Fibroblast of the aortic adventitia (primary cell): ENCODE data around the gene TOPORS. TPM values are rescaled to one million over a fixed set of nuclear protein-coding genes. Genes with fewer than 3 reads are reported as not detected.
"Not testable (repeated sequence)": the region's sequence is repeated elsewhere in the genome, so short reads cannot be mapped to it uniquely, and the experiment has no call there.

Source experiments
- DNase-seq: peaks from one replicate; pipeline ENCODE4 v3.0.0-alpha.2; 2010; ENCODE audit warnings: low read depth
- H3K4me3 ChIP-seq: 2 replicates; pipeline ENCODE4 v1.5.1; 2011; ENCODE audit warnings: low read depth, mild to moderate bottlenecking, control low read depth, low read length, moderate library complexity
- CTCF ChIP-seq: IDR thresholded peaks from 2 replicates; pipeline ENCODE4 v1.5.1; 2011; ENCODE audit warnings: mild to moderate bottlenecking, low read length, control low read depth, inconsistent platforms; ENCODE audit not compliant: insufficient read depth
- total RNA-seq: library from RNA; depleted of rRNA; stranded (reverse); fragments of >200 nt; gene quantifications from 2 replicates; pipeline ENCODE4 v1.2.3, GENCODE V29; 2012; ENCODE audit warnings: low replicate concordance

The TOPORS gene
- total RNA-seq, 1 donor, result 40.6 TPM

DNA sequence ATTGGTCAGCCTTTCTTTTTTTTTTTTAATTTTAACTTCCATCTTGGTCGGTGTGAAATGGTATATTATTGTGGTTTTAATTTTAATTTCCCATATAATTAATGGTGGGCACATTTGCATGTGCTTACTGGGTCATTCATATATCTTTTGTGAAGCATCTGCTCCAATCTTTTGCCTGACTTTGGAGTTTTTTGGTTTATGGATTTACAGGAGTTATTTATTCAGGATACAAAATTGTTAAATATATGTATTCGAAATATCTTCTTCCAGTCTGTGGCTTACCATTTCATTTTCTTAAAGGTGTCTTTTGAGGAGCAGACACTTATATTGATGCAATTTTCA, 25.7 kb downstream of the TOPORS start:
- no peak for DNase-seq
- peak overlapping the region; percentile 81 for H3K4me3 ChIP-seq
- TF ChIP-seq CTCF, result no peak

DNA sequence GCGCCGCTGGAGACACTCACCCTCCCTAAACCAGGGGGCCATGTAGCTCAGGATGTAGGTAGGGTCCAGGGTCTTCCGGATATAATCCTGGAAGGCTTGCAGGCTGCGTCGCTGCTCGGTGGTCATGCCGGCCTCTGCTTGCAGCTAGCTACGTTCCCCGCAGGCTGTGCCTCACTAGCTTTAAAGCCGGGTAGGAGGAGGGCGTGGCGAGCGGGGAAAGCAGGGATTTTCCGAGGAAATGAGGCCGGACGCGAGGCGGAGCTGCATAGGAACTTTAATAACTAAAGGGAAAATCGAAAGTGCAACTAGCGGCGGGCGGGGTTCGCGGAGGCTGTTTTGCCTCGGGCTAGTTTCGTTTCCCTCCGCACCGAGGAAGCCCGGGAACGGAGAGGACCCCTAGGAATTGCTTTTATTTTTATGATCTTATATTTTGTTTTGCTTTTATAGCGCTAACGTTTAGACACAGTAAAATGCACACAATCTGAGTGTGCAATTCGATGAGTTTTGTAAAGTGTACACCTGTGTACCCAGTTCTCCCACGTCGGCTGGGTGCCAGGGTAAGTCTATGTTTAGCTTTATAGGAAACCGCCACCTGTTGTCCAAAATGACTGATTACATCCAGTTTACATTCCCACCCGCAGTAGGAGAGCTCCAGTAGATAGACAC, 26.2 kb downstream of the TOPORS start, which contains the start of gene RIGI:
Gene RIGI (minus strand): TSS at position 156 of the 666 bp plus-strand sequence. CDS start 30 bp downstream, at position 126.
- peak; percentile 92 for DNase-seq
- H3K4me3 ChIP-seq, result peak within 1 kb of the TSS; percentile 81
- TF ChIP-seq CTCF, result peak; percentile 43

DNA sequence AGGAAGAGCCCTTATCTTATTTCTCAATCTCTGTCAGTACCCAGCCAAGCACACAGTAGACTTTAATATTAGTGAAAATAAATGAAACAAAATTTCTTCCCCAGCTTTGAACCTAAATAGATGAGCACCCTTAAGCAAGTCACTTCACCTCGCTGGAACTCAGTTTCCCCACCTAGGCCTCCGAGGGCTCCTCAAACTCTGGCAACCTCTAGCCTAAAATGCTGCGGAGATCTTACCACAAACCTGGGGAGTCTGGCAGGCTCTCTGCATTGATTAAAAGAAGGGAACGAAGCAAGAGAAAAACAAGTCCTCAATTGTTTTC, 26.7 kb downstream of the TOPORS start:
- DNase-seq, result no peak

DNA sequence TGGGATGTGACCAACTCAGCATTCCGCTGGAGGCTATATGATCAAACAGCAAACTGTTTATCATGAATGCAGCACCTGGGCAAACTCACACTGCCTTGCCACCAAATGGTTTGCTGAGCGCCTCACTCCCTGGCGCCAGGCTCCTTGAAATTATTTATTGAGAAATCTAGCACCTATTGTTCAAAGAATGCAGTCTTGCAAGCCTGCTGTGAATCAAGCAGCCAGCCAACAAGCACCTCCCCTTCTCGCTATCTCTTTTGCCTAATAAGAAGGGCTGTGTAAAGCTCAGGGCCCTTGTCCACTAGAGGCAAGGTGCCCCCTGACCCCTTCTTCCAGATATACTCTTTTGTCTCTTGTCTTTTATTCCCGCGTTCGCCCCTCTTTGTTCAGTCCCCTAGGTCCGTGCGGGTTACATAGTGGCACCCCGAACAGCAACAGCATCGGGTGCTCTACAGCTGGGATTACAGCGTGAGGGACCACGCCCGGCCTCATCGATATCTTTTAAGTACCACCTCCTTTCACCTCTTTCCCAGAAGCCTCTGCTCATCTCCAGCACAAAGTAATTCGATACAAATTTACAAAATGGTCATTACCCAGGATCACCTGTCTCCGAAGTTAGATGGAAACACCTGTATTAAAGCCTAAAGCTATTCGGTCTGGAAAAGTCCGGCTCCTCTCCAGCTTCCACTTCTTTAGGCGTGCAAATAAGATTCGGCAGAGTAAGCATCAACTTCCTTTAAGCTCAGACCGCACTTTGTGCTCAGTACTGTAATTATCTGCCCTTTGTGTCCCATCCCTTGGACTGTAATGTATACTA, 27.3 kb downstream of the TOPORS start:
- DNase-seq, result peak; percentile 19
- H3K4me3 ChIP-seq, result peak overlapping the region; percentile 81
- TF ChIP-seq CTCF, result no peak

More for the DNA sequence above, 26.7 kb downstream of the TOPORS start:
- TF ChIP-seq CTCF, result no peak
- H3K4me3 ChIP-seq, result peak overlapping the region; percentile 81

DNA sequence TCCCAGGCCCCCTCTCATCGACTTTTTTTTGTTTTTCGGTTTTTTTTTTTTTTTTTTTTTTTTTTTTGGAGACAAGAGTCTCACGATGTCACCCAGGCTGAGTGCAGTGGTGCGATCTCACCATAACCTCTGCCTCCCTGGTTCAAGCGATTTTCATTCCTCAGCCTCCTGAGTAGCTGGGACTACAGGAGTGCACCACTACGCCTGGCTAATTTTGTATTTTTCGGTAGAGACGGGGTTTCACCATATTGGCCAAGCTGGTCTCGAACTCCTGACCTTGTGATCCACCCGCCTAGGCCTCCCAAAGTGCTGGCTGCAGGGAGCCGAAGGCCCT, 27.9 kb downstream of the TOPORS start:
- H3K4me3 ChIP-seq, DNase-seq: not testable (repeated sequence)

DNA sequence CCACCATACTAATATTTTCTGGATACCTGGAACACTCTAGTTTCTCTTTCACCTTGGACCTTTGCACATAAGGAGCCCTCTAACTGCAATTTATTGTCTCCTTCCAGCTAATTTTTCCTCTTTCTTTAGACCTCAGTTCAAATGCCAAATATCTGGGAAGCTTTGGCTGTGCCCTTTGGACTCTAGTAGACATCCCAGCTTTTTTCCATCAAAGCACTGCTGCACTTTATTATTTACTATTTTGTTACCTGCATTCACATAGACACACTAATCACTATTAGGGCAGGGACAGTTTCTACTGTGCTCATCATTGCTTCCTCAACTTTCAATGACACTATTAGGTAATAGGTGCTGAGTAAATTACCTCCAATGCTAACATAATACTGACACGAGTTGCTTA, 28.5 kb downstream of the TOPORS start:
- no peak for TF ChIP-seq CTCF
- H3K4me3 ChIP-seq, result no peak overlapping the region
- DNase-seq, result no peak

GRCh38 chr9:32518276-32518675, 34.1 kb downstream of the TOPORS start:
- no peak for TF ChIP-seq CTCF
- no peak for DNase-seq

More at GRCh38 chr9:32518276-32518675, 34.1 kb downstream of the TOPORS start:
- no peak overlapping the region for H3K4me3 ChIP-seq
